Activated T-cell treated with anti-CD3 and anti-CD28 coated beads for 48 hours (primary cell): ENCODE results near the gene RIBC1.
A peak's percentile ranks its signal among the peaks of the same experiment; 100 is the strongest.
"Not testable (repeated sequence)": the region's sequence is repeated elsewhere in the genome, so short reads cannot be mapped to it uniquely, and the experiment has no call there.

Experiments used
- DNase-seq: peaks from one replicate; pipeline ENCODE4 v3.0.0-alpha.2; 2020; ENCODE audit warnings: low read depth

The RIBC1 gene

GRCh38 chrX:53437206-53437605 lies 14.5 kb downstream of the RIBC1 start:
- no peak for DNase-seq

- no peak for DNase-seq
These were observed 15.6 kb downstream of the RIBC1 start for GRCh38 chrX:53438174-53438831.

- DNase-seq = no peak
These were observed 16.2 kb downstream of the RIBC1 start for GRCh38 chrX:53438832-53439230.

GRCh38 chrX:53440101-53440500 lies 17.4 kb downstream of the RIBC1 start:
- no peak for DNase-seq

- no peak for DNase-seq
These were observed 18.2 kb downstream of the RIBC1 start for GRCh38 chrX:53440621-53441517.

GRCh38 chrX:53441531-53442321 lies 19.1 kb downstream of the RIBC1 start:
- DNase-seq = peak; percentile 75

- no peak for DNase-seq
These were observed 19.6 kb downstream of the RIBC1 start for GRCh38 chrX:53442322-53442631.

- DNase-seq = peak; percentile 31
These were observed 23.3 kb downstream of the RIBC1 start for GRCh38 chrX:53445977-53446376.

GRCh38 chrX:53447441-53447840 lies 24.8 kb downstream of the RIBC1 start:
- no peak for DNase-seq

- DNase-seq = no peak
These were observed 27.0 kb downstream of the RIBC1 start for GRCh38 chrX:53449632-53450031.

GRCh38 chrX:53452812-53453211 lies 30.1 kb downstream of the RIBC1 start:
- DNase-seq = no peak

- no peak for DNase-seq
These were observed 33.6 kb downstream of the RIBC1 start for GRCh38 chrX:53456254-53456653.

- no peak for DNase-seq
These were observed 35.4 kb downstream of the RIBC1 start for GRCh38 chrX:53458082-53458481.

- not testable (repeated sequence) for DNase-seq
These were observed 46.0 kb downstream of the RIBC1 start for GRCh38 chrX:53468659-53469058.

GRCh38 chrX:53471346-53471745 lies 48.7 kb downstream of the RIBC1 start:
- no peak for DNase-seq

GRCh38 chrX:53474707-53475106 lies 52.0 kb downstream of the RIBC1 start:
- no peak for DNase-seq

- DNase-seq = no peak
These were observed 53.7 kb downstream of the RIBC1 start for GRCh38 chrX:53476371-53476770.

- DNase-seq = no peak
These were observed 56.6 kb downstream of the RIBC1 start for GRCh38 chrX:53479301-53479700.
